ENCODE results near the gene ZNF283.

Gene ZNF283

GRCh38 chr19:43807651-43808050, 19.5 kb upstream of the ZNF283 start:
- Histone ChIP-seq H3K4ac (ENCODE audit: low read length) (no peak overlapping the region), H2AFZ (ENCODE audit: low read length) (no peak overlapping the region), H3K4me3 (ENCODE audit: low read length in 2 of 2) (no peak overlapping the region), H3K4me2 (ENCODE audit: insufficient read depth, low read length, poor library complexity, severe bottlenecking) (no peak overlapping the region), H3K14ac (ENCODE audit: low read length) (no peak overlapping the region), H3K18ac (ENCODE audit: low read length) (no peak overlapping the region), H2BK15ac (ENCODE audit: low read length) (no peak overlapping the region), H3K9me3 (replicated peaks in 1 of 2; ENCODE audit: control insufficient read depth in 2 of 2, insufficient read depth in 1 of 2, low read depth in 1 of 2, low read length in 2 of 2) (no peaks in the 10 kb centered on the region), H2BK5ac (ENCODE audit: low read length) (no peak overlapping the region), H3K27ac (replicated peaks; ENCODE audit: low read length) (no peak overlapping the region), H4K8ac (ENCODE audit: low read depth, low read length) (no peak overlapping the region), H2BK120ac (ENCODE audit: low read depth, low read length) (no peak overlapping the region), H2AK5ac (ENCODE audit: low read depth, low read length) (no peak overlapping the region), H3K4me1 (ENCODE audit: control insufficient read depth in 2 of 2, insufficient read depth in 1 of 2, low read depth in 1 of 2, low read length in 2 of 2) (no peaks in the 10 kb centered on the region), H3K27me3 (ENCODE audit: control insufficient read depth in 3 of 3, insufficient read depth in 3 of 3, low read depth in 1 of 3, low read length in 3 of 3) (peaks cover 0 to 2% (median 0%) of the 10 kb centered on the region in 3 experiments), H3K23ac (ENCODE audit: low read depth, low read length, poor library complexity) (no peak overlapping the region), H3K79me1 (ENCODE audit: low read depth, low read length) (no peaks in the 10 kb centered on the region), H4K91ac (ENCODE audit: low read depth, low read length, poor library complexity) (no peak overlapping the region), H2BK12ac (ENCODE audit: low read length) (no peak overlapping the region), H3K9ac (ENCODE audit: low read depth, low read length, poor library complexity) (no peak overlapping the region), H3K36me3 (replicated peaks in 1 of 2; ENCODE audit: control insufficient read depth in 2 of 2, insufficient read depth in 2 of 2, low read length in 2 of 2) (no peaks in the 10 kb centered on the region)
- no peak for DNase-seq (ENCODE audit: low spot score)

- H2AFZ ChIP-seq (ENCODE audit: low read length), result no peak overlapping the region
- no peaks in the 10 kb centered on the region for H3K36me3 ChIP-seq (replicated peaks in 1 of 2; ENCODE audit: control insufficient read depth in 2 of 2, insufficient read depth in 2 of 2, low read length in 2 of 2)
- no peak overlapping the region for H3K18ac ChIP-seq (ENCODE audit: low read length)
- no peaks in the 10 kb centered on the region for H3K79me1 ChIP-seq (ENCODE audit: low read depth, low read length)
- H2BK15ac ChIP-seq (ENCODE audit: low read length), result no peak overlapping the region
- no peak overlapping the region for H3K9ac ChIP-seq (ENCODE audit: low read depth, low read length, poor library complexity)
- no CpG with 5 or more reads among the region's 8 CpGs for WGBS, 2 donors (ENCODE audit: extremely low coverage in 2 of 2, insufficient read length in 2 of 2, insufficient replicate concordance in 1 of 2)
- H2BK120ac ChIP-seq (ENCODE audit: low read depth, low read length), result no peak overlapping the region
- H3K4me3 ChIP-seq (ENCODE audit: low read length in 2 of 2), result no peak overlapping the region
- no peak overlapping the region for H4K8ac ChIP-seq (ENCODE audit: low read depth, low read length)
- no peak overlapping the region for H2AK5ac ChIP-seq (ENCODE audit: low read depth, low read length)
- H3K27me3 ChIP-seq (ENCODE audit: control insufficient read depth in 3 of 3, insufficient read depth in 3 of 3, low read depth in 1 of 3, low read length in 3 of 3), result peaks cover 0 to 2% (median 0%) of the 10 kb centered on the region in 3 experiments
- H3K9me3 ChIP-seq (replicated peaks in 1 of 2; ENCODE audit: control insufficient read depth in 2 of 2, insufficient read depth in 1 of 2, low read depth in 1 of 2, low read length in 2 of 2), result no peaks in the 10 kb centered on the region
- H3K14ac ChIP-seq (ENCODE audit: low read length), result no peak overlapping the region
- no peak overlapping the region for H3K4me2 ChIP-seq (ENCODE audit: insufficient read depth, low read length, poor library complexity, severe bottlenecking)
- no peak overlapping the region for H4K91ac ChIP-seq (ENCODE audit: low read depth, low read length, poor library complexity)
- no peaks in the 10 kb centered on the region for H3K4me1 ChIP-seq (ENCODE audit: control insufficient read depth in 2 of 2, insufficient read depth in 1 of 2, low read depth in 1 of 2, low read length in 2 of 2)
- no peak for DNase-seq (ENCODE audit: low spot score)
- no peak overlapping the region for H3K23ac ChIP-seq (ENCODE audit: low read depth, low read length, poor library complexity)
- H3K27ac ChIP-seq (replicated peaks; ENCODE audit: low read length), result no peak overlapping the region
- H2BK12ac ChIP-seq (ENCODE audit: low read length), result no peak overlapping the region
- no peak overlapping the region for H3K4ac ChIP-seq (ENCODE audit: low read length)
- H2BK5ac ChIP-seq (ENCODE audit: low read length), result no peak overlapping the region
Measured at GRCh38 chr19:43809762-43810696, 17.1 kb upstream of the ZNF283 start.

- H4K91ac ChIP-seq (ENCODE audit: low read depth, low read length, poor library complexity), result no peak overlapping the region
- H3K4me2 ChIP-seq (ENCODE audit: insufficient read depth, low read length, poor library complexity, severe bottlenecking), result no peak overlapping the region
- H3K9me3 ChIP-seq (replicated peaks in 1 of 2; ENCODE audit: control insufficient read depth in 2 of 2, insufficient read depth in 1 of 2, low read depth in 1 of 2, low read length in 2 of 2), result no peaks in the 10 kb centered on the region
- H3K36me3 ChIP-seq (replicated peaks in 1 of 2; ENCODE audit: control insufficient read depth in 2 of 2, insufficient read depth in 2 of 2, low read length in 2 of 2), result no peaks in the 10 kb centered on the region
- no peaks in the 10 kb centered on the region for H3K79me1 ChIP-seq (ENCODE audit: low read depth, low read length)
- no peak overlapping the region for H3K4ac ChIP-seq (ENCODE audit: low read length)
- peaks cover 0 to 2% (median 0%) of the 10 kb centered on the region in 3 experiments for H3K27me3 ChIP-seq (ENCODE audit: control insufficient read depth in 3 of 3, insufficient read depth in 3 of 3, low read depth in 1 of 3, low read length in 3 of 3)
- no peak overlapping the region for H3K27ac ChIP-seq (replicated peaks; ENCODE audit: low read length)
- no peak overlapping the region for H2BK12ac ChIP-seq (ENCODE audit: low read length)
- H3K4me1 ChIP-seq (ENCODE audit: control insufficient read depth in 2 of 2, insufficient read depth in 1 of 2, low read depth in 1 of 2, low read length in 2 of 2), result no peaks in the 10 kb centered on the region
- no peak overlapping the region for H3K4me3 ChIP-seq (ENCODE audit: low read length in 2 of 2)
- peak overlapping the region; percentile 38 for H3K14ac ChIP-seq (ENCODE audit: low read length)
- no CpG with 5 or more reads among the region's 1 CpG for WGBS, 2 donors (ENCODE audit: extremely low coverage in 2 of 2, insufficient read length in 2 of 2, insufficient replicate concordance in 1 of 2)
- no peak overlapping the region for H2AK5ac ChIP-seq (ENCODE audit: low read depth, low read length)
- H3K23ac ChIP-seq (ENCODE audit: low read depth, low read length, poor library complexity), result no peak overlapping the region
- no peak overlapping the region for H3K18ac ChIP-seq (ENCODE audit: low read length)
- no peak overlapping the region for H2BK5ac ChIP-seq (ENCODE audit: low read length)
- no peak overlapping the region for H4K8ac ChIP-seq (ENCODE audit: low read depth, low read length)
- H2BK15ac ChIP-seq (ENCODE audit: low read length), result no peak overlapping the region
- no peak for DNase-seq (ENCODE audit: low spot score)
- no peak overlapping the region for H2BK120ac ChIP-seq (ENCODE audit: low read depth, low read length)
- no peak overlapping the region for H2AFZ ChIP-seq (ENCODE audit: low read length)
- H3K9ac ChIP-seq (ENCODE audit: low read depth, low read length, poor library complexity), result no peak overlapping the region
Measured at GRCh38 chr19:43811837-43812236, 15.3 kb upstream of the ZNF283 start.

GRCh38 chr19:43812259-43812658, 14.9 kb upstream of the ZNF283 start:
- H3K9me3 ChIP-seq (replicated peaks in 1 of 2; ENCODE audit: control insufficient read depth in 2 of 2, insufficient read depth in 1 of 2, low read depth in 1 of 2, low read length in 2 of 2), result no peaks in the 10 kb centered on the region
- no peak overlapping the region for H3K4me3 ChIP-seq (ENCODE audit: low read length in 2 of 2)
- no peak overlapping the region for H2BK12ac ChIP-seq (ENCODE audit: low read length)
- H3K27ac ChIP-seq (replicated peaks; ENCODE audit: low read length), result no peak overlapping the region
- H3K23ac ChIP-seq (ENCODE audit: low read depth, low read length, poor library complexity), result no peak overlapping the region
- H3K4ac ChIP-seq (ENCODE audit: low read length), result no peak overlapping the region
- no peak overlapping the region for H4K8ac ChIP-seq (ENCODE audit: low read depth, low read length)
- H2BK15ac ChIP-seq (ENCODE audit: low read length), result no peak overlapping the region
- WGBS, 2 donors (ENCODE audit: extremely low coverage in 2 of 2, insufficient read length in 2 of 2, insufficient replicate concordance in 1 of 2), result no CpG with 5 or more reads among the region's 1 CpG
- H3K14ac ChIP-seq (ENCODE audit: low read length), result peak overlapping the region; percentile 38
- no peak overlapping the region for H4K91ac ChIP-seq (ENCODE audit: low read depth, low read length, poor library complexity)
- H3K4me2 ChIP-seq (ENCODE audit: insufficient read depth, low read length, poor library complexity, severe bottlenecking), result no peak overlapping the region
- DNase-seq (ENCODE audit: low spot score), result no peak
- no peaks in the 10 kb centered on the region for H3K36me3 ChIP-seq (replicated peaks in 1 of 2; ENCODE audit: control insufficient read depth in 2 of 2, insufficient read depth in 2 of 2, low read length in 2 of 2)
- H3K79me1 ChIP-seq (ENCODE audit: low read depth, low read length), result no peaks in the 10 kb centered on the region
- no peak overlapping the region for H2AK5ac ChIP-seq (ENCODE audit: low read depth, low read length)
- no peak overlapping the region for H3K18ac ChIP-seq (ENCODE audit: low read length)
- H2BK5ac ChIP-seq (ENCODE audit: low read length), result no peak overlapping the region
- no peak overlapping the region for H3K9ac ChIP-seq (ENCODE audit: low read depth, low read length, poor library complexity)
- H3K27me3 ChIP-seq (ENCODE audit: control insufficient read depth in 3 of 3, insufficient read depth in 3 of 3, low read depth in 1 of 3, low read length in 3 of 3), result peaks cover 0 to 2% (median 0%) of the 10 kb centered on the region in 3 experiments
- H2BK120ac ChIP-seq (ENCODE audit: low read depth, low read length), result no peak overlapping the region
- no peak overlapping the region for H2AFZ ChIP-seq (ENCODE audit: low read length)
- H3K4me1 ChIP-seq (ENCODE audit: control insufficient read depth in 2 of 2, insufficient read depth in 1 of 2, low read depth in 1 of 2, low read length in 2 of 2), result no peaks in the 10 kb centered on the region
